Activated CD8-positive, alpha-beta memory T cell treated with anti-CD3 and anti-CD28 coated beads, Interleukin-2, amount 50 U/mL, for 1 hour (primary cell): Measurements from ENCODE around the gene CD53.
A peak's percentile ranks its signal among the peaks of the same experiment; 100 is the strongest.

Source experiments
- DNase-seq: peaks from one replicate; pipeline ENCODE4 v3.0.0-alpha.2; 2020; ENCODE audit errors: extremely low read depth

CD53 gene

GRCh38 chr1:110876748-110877341 is 3.9 kb downstream of the CD53 start:
- DNase-seq: no peak

DNA sequence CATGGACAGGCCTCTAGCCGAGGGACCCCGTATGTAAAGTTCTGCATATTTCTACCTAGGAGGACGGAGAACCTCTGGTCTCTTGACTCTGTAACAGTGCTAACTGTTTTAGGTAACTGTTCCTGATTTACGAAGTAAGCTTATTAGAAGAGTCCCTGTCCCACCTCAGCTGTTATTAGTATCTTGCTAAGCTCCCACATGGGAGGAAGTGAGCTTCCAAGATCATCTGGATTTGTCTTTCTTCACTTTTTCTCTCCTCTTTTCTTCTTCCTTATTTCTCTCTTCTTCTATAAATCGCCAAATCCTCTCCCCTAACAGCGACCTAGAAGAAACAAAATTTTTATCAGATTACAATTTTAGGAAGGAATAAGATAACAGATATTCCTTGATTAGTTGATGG is 4.4 kb downstream of the CD53 start:
- DNase-seq: no peak

DNA sequence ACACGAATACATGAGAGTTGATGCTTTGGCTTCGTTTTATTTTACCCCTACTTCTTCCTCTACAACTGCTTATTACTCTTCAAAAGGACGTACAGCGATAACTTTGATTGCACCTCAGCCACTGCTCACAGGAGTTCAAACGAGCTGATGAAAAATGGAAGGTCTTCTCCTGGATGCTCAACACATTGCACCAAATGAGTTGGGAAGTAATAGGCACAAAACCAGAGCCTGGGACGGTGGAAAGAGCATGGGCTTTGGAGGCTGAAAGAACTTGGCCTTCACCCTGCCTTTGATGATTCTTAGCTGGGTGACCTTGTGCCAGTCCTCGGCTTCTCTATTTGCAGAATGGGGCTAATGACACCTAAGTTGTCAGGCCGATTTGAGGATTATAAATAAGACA is 4.8 kb downstream of the CD53 start:
- DNase-seq: no peak

DNA sequence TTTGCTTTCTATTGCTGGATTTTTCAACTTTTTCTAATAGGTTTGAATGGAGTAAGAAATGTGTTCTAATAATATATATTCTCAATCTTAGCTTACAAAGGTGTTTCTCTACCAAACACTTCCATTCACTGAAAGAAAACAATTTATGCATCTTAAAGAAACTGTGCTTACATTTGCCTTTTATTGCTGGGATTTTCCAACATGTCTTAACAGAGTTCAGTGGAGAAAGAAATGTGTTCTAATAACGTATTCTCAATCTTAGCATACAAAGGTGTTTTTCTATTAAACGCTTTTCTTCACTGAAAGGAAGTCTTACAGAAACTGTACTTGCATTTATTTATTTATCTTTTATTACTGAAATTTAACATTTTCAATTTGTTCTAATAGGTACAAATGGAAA is 5.6 kb downstream of the CD53 start:
- DNase-seq: no peak

DNA sequence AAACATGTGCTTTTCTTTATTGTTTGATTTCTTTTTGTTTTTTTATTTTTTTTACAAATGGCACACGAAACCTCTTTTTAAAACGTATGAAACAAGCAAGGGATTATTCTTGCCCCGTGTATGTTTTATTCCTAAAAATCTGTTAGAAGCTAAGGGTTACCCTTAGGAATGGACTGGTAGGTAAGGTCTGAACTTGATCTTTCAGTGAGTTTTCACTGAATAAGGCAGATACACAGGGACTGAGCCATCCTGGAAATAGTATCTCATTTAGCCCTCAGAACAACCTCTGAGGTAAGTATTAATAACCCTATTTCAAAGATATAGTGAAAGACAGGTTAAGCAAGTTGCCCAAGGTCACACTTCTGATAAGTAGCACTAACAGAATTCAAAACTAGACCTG is 6.0 kb downstream of the CD53 start:
- DNase-seq: no peak

DNA sequence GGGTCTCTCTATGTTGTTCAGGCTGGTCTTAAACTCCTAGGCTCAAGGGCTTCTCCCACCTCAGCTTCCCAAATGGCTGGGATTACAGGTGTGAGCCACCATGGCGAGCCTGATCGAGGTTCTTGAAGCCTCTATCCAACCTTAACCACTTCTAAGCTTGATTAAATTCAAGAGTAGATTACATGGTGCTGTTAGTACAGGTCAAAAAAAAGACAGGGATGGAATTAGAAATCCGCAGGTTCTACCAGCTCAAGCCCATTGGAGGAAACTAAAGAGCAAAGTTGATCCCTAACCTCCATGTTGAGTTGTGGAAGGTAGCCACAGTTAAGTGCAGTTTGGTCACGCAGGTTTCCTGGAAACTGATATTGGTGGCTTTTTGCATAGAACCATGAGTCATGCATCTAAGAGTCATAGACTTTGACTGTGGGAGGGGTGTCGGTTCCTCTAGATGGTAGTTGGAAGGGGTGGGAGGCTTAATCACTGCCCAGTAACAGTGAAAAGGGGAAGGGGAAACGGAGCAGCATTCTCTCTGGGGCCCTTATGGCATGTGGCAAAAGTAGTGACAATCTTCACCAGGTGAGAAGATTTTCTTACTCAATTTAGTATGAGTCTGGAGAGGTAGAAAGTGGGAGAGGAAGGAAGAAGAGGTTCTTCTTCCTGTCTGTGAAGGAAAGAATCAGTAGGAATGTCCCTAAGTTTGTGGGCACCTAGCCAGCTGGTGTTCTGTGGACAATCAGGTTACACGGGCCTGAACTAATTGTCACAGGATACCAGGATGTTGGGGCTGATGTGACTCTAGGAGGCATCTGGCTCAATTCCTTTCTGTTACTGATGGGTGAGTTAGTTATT is 7.0 kb downstream of the CD53 start:
- no peak for DNase-seq

GRCh38 chr1:110880708-110881374 is 7.9 kb downstream of the CD53 start:
- DNase-seq: peak; percentile 54

DNA sequence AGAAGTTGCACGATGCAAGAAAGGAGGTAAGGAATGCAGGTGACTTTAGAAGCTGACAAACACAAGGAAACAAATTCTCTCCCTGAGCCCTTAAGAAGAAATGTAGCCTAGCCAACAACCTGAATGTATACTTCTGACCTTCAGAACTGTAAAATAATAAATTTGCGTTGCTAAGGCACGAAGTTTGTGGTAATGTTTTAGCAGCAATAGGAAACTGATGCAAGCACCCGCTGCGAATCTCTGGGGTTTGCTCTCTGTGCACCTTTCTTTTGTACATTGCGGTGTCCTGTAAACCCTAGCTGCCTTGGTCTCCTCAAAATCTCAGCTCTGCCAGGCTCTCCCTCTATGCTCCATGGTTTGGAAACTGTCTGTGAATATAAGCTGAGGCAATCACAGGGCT is 15.1 kb downstream of the CD53 start:
- DNase-seq: no peak

DNA sequence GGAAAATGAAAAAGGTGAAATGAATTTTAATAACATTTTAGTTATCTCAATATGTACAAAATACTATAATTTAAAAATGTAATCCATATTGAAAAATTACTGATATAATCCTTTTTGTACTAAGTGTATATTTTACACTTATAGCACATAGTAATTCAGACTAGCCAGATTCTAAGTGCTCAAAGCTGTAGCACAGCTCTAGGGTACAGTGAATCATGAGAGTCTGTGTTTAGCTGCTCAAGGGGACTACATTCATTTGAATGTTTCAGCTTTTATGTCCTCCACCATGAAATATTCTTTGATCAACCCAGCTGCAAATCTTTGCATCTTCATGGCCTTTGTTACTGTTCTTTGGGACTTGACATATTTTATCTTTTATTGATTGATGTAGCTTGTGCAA is 15.7 kb downstream of the CD53 start:
- no peak for DNase-seq

- DNase-seq: no peak
These were observed 17.7 kb downstream of the CD53 start for GRCh38 chr1:110890474-110891196.

DNA sequence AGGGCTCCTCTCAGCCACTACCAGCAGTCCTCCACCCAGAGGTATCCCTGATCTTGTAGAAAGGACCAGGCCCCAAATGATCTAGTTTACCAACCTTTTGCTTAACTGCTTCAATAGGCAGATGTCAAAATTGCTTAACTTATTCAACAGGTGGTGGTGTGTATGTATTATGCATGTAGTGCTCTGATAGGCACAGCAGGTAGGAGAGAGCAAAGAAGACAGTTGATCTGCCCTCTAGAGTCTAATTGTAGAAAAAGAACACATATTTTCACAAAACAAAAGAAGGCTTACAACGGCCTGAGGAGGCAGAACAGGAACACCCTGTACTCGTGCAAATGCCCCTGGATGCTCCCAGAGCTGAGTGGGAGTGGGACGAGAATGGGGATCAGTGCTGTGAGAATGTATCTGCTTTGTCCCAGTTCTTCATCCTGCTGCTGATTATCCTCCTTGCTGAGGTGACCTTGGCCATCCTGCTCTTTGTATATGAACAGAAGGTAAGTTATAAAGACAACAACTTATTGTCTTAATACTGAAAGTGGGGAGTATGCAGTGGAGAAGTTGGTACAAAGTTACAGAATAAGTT is 21.1 kb downstream of the CD53 start:
- DNase-seq: no peak

- no peak for DNase-seq
These were observed 23.1 kb downstream of the CD53 start for GRCh38 chr1:110896090-110896489.

GRCh38 chr1:110897681-110898080 is 24.7 kb downstream of the CD53 start:
- no peak for DNase-seq

DNA sequence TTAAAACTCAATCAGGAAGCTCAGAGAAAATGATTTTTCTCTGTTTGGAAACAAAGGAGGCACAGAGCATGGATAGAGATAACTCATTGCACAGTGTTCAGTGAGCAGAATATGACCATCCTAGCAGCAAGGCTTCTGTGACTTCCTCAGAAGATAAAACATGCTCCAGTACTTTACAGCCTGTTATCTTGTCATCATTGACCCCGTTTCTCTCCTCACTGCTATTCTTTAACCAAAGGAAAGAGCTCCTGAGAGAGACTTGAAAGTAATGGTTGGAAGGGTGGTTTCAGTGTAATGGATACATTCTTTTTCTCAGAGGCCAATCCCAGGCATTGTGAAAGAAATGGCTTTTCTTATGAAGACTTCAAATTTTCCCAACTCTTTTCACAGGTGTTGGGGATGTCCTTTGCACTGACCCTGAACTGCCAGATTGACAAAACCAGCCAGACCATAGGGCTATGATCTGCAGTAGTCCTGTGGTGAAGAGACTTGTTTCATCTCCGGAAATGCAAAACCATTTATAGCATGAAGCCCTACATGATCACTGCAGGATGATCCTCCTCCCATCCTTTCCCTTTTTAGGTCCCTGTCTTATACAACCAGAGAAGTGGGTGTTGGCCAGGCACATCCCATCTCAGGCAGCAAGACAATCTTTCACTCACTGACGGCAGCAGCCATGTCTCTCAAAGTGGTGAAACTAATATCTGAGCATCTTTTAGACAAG is 25.9 kb downstream of the CD53 start:
- no peak for DNase-seq

- no peak for DNase-seq
These were observed 26.5 kb downstream of the CD53 start for GRCh38 chr1:110899458-110899843.

- DNase-seq: no peak
These were observed 30.0 kb downstream of the CD53 start for GRCh38 chr1:110902820-110903463.

DNA sequence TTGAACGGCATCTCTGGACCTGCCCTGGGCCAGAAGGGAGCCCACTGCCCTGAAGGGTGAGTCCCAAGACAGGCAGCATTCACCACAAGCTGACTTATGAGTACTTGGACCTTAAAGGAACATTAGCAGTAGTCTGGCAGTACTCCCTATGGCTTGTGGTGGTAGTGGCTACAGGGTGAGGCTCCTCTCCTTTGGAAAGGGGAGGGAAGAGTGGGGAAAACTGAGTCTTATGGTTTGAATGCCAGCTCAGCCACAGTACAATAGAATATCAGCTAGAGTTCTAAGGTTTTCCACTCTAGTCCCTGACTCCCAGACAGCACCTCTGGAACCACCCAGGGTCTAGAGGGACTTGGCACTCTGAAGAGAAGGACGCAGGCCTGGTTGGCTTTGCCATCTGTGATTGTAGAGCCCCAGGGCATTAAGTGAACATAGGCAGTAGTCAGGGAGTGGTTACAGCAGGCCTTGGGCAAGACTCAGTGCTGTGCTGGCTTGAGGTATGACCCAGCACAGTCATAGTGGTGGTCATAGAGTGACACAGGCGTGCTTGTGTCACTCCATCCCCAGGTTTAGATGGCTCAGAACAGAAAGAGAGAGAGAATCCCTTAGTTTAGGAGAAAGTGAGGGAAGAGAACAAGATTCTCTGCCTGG is 31.0 kb downstream of the CD53 start:
- DNase-seq: no peak

- DNase-seq: no peak
These were observed 39.8 kb downstream of the CD53 start for GRCh38 chr1:110912784-110913183.

DNA sequence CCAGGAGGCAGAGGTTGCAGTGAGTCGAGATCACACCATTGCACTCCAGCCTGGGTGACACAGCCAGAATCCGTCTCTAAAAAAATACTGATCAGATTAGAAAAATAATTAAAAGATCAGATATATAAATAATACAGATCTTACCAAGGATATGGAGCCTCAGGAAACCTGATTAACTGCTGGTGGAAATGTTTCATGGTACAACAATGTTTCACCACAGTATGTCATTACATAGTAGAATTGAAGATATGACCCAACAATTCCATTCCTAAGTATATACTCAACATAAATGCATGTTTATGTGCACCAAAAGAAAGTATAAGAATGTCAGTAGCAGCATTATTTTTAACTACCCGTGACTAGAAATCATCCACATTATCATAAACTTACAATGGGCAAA is 41.7 kb downstream of the CD53 start:
- no peak for DNase-seq

DNA sequence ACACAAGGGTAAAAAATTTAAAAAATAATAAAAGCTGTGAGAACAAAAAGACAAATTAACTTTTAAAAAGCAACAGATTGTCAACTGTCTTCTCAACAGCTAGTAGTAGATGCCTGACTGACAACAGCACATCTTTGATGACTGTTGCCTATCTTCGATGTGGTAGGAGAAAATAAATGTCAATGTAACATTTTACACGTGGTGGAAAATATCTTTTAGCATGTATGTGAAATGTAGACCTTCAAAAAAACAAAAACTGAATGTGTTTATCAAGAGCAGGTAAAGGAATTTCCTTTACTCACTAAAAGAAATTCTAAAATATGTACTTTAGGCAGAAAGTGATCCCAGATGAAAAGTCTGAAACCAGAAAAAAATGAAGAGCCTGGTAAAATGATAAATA is 42.9 kb downstream of the CD53 start:
- no peak for DNase-seq
